Sigmoid colon (tissue), 7 donors: ENCODE data around the gene CYP2F1. TPM values are rescaled to one million over a fixed set of nuclear protein-coding genes. Genes with fewer than 3 reads are reported as not detected.

ENCODE experiments used
- DNase-seq: peaks from one replicate; pipeline ENCODE4 v3.0.0-alpha.2; 2019
- H3K27ac ChIP-seq, 4 donors: fragments of 200-600 bp; sonication (generic); one replicate each; pipeline ENCODE4 v1.5.1; 2016 to 2019; ENCODE audit warnings: mild to moderate bottlenecking in 1 of 4
- H3K27me3 ChIP-seq, 3 donors: fragments of 200-600 bp; sonication (generic); one replicate each; pipeline ENCODE4 v1.5.1; 2019; ENCODE audit warnings: mild to moderate bottlenecking in 1 of 3
- H3K36me3 ChIP-seq, 4 donors: fragments of 200-600 bp; sonication (generic); one replicate each; pipeline ENCODE4 v1.5.1; 2016 to 2019
- H3K4me1 ChIP-seq, 4 donors: fragments of 200-600 bp; sonication (generic); one replicate each; pipeline ENCODE4 v1.5.1; 2017 to 2019
- H3K4me3 ChIP-seq, 4 donors: fragments of 200-600 bp; sonication (generic); one replicate each; pipeline ENCODE4 v1.5.1; 2017 to 2019; ENCODE audit warnings: mild to moderate bottlenecking in 2 of 4, moderate library complexity in 1 of 4
- H3K9me3 ChIP-seq, 4 donors: fragments of 200-600 bp in 3 of 4; sonication (generic) in 3 of 4; one replicate each; pipeline versions ENCODE4 v1.5.1 to v1.6.1; 2013 to 2019
- EP300 ChIP-seq, 4 donors: sonication (generic); formaldehyde crosslinking; IDR thresholded peaks; one replicate each; pipeline ENCODE4 v1.6.1; 2017; ENCODE audit warnings: antibody characterized with exemption in 4 of 4
- POLR2A ChIP-seq, 2 donors: fragments of 450-650 bp; IDR thresholded peaks; one replicate each; pipeline ENCODE4 v1.6.1; 2016; ENCODE audit warnings: antibody characterized with exemption in 2 of 2, mild to moderate bottlenecking in 2 of 2, moderate library complexity in 2 of 2
- POLR2AphosphoS5 ChIP-seq, 4 donors: sonication (generic); formaldehyde crosslinking; IDR thresholded peaks; one replicate each; pipeline ENCODE4 v1.6.1; 2017; ENCODE audit warnings: antibody characterized with exemption in 4 of 4
- WGBS, 2 donors: extraction: QIAGEN DNeasy Blood & Tissue Kit; methylation state at CpG; one replicate each; pipeline ENCODE4 v1.1.7; 2013; 5-methylcytosine and 5-hydroxymethylcytosine counted together
- intact Hi-C: fragments of 100-400 bp; cut with DNase I; formaldehyde crosslinking; loops from one replicate; pipeline ENCODE4 v1.15.1; 2023
- polyA plus RNA-seq, 3 donors: library from polyadenylated mRNA; stranded (reverse); fragments of 200-250 nt; gene quantifications; one replicate each; pipeline ENCODE4 v1.2.3, GENCODE V29; 2013
- total RNA-seq, 4 donors: library from RNA; depleted of rRNA; stranded (reverse); fragments of >200 nt; gene quantifications; one replicate each; pipeline ENCODE4 v1.1.0, GENCODE V29; 2016
- TF ChIP-seq, protein P1 (sequence below), 4 experiments: fragments of 450-650 bp in 3 of 4; fragments of 200-600 bp in 1 of 4; IDR thresholded peaks; one replicate each; pipeline ENCODE4 v1.5.1; 2016 to 2019; ENCODE audit warnings: antibody characterized with exemption in 4 of 4, mild to moderate bottlenecking in 3 of 4, moderate library complexity in 2 of 4
- donor health status: healthy with polysubstance abuse.
- donor health status: Bipolar disorder and iron deficiency.
- donor health status: healthy.

The CYP2F1 gene
- total and polyA plus RNA-seq, 7 donors = not detected

DNA sequence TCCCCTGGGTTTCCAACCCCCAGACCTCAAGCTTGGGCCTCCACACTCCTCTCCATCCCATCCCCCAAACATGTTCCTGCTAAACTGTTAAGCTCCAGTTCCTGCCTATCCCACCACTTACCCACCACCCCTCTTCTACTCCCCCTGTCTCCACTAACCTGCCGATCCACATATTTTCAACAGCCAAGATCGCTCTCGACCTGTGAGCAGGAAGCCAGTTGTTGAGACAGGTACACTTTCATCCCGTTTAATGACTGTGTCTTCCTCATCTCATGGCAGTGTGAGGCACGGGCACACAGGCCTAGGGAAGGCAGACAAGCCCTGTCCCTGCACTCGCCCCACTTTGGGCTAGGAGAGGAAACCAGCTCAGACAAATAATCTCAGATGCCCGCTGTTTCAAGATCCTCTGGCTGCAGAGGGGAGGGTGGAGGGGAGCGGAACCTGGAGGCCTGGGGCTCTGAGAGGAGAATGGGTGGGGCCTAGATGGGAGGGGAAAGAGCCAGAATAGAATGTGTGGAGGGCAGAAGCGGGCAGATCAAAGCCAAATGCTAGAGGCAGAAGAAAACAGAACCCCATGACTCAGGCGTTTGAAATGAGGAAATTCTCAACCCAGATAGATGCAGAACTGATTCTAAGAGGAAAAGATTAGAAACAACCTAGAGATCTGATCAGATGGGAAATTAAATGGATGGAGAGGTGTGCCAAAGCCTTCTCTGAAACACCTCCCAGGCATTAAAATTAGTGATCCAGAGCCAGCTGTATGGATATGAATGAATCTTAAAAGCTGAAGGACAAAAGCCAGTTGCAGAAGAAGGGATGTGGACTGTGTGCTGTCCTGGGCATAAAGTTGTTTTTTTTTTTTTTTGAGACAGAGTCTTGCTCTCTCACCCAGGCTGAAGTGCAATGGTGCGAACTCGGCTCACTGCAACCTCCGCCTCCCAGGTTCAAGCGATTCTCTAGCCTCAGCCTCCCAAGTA is 61.9 kb downstream of the CYP2F1 start:
- DNase-seq = no peak
- WGBS, 2 donors = 8 to 21% methylated on average over 14 of the region's 14 CpGs
- Histone ChIP-seq H3K27ac (peak overlapping the region in 3 of 4 donors; percentile 37 to 40 (median 39)), H3K27me3 (no peaks in the 10 kb centered on the region), H3K36me3 (no peaks in the 10 kb centered on the region), H3K9me3 (no peaks in the 10 kb centered on the region), H3K4me1 (peaks cover 0 to 17% (median 12%) of the 10 kb centered on the region in 4 donors), H3K4me3 (peak overlapping the region in 1 of 4 donors; percentile 8)
- intact Hi-C loops = no loop called here
- TF ChIP-seq POLR2A (IDR thresholded peaks at IDR 0.05) = no peak
- TF ChIP-seq, protein P1, sequence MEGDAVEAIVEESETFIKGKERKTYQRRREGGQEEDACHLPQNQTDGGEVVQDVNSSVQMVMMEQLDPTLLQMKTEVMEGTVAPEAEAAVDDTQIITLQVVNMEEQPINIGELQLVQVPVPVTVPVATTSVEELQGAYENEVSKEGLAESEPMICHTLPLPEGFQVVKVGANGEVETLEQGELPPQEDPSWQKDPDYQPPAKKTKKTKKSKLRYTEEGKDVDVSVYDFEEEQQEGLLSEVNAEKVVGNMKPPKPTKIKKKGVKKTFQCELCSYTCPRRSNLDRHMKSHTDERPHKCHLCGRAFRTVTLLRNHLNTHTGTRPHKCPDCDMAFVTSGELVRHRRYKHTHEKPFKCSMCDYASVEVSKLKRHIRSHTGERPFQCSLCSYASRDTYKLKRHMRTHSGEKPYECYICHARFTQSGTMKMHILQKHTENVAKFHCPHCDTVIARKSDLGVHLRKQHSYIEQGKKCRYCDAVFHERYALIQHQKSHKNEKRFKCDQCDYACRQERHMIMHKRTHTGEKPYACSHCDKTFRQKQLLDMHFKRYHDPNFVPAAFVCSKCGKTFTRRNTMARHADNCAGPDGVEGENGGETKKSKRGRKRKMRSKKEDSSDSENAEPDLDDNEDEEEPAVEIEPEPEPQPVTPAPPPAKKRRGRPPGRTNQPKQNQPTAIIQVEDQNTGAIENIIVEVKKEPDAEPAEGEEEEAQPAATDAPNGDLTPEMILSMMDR (IDR thresholded peaks at IDR 0.05) = no peak
- no peak for TF ChIP-seq EP300 (IDR thresholded peaks at IDR 0.05)
- TF ChIP-seq POLR2AphosphoS5 (IDR thresholded peaks at IDR 0.05) = no peak

Other genes with a start within 250 kb of the CYP2F1 start
- gene CYP2A7, start 232.2 kb upstream of the CYP2F1 start, total RNA-seq = under 1 TPM in 1 of 4 donors, not detected in 3; 0.36 TPM
- gene CYP2A7, start 232.2 kb upstream of the CYP2F1 start, polyA plus RNA-seq = not detected
- gene CYP2B6, start 123.2 kb upstream of the CYP2F1 start, total RNA-seq = not detected
- gene CYP2B6, start 123.2 kb upstream of the CYP2F1 start, polyA plus RNA-seq = 1 to 10 TPM; 2.7 to 5.8 (median 3.0) TPM
- not detected for gene CYP2A13, start 26.0 kb upstream of the CYP2F1 start, total RNA-seq
- not detected for gene CYP2A13, start 26.0 kb upstream of the CYP2F1 start, polyA plus RNA-seq
- gene CYP2S1, start 78.8 kb downstream of the CYP2F1 start, total RNA-seq = 1 to 10 TPM in 2 of 4 donors, under 1 TPM in 2; 0.41 to 1.4 (median 0.80) TPM
- 10 to 100 TPM in 1 of 3 donors, 1 to 10 TPM in 2; 6.0 to 18.6 (median 8.6) TPM for gene CYP2S1, start 78.8 kb downstream of the CYP2F1 start, polyA plus RNA-seq
- 100 to 1,000 TPM in 1 of 4 donors, 10 to 100 TPM in 3; 85.9 to 108 (median 95.4) TPM for gene AXL, start 104.8 kb downstream of the CYP2F1 start, total RNA-seq
- gene AXL, start 104.8 kb downstream of the CYP2F1 start, polyA plus RNA-seq = 10 to 100 TPM in 1 of 3 donors, 1 to 10 TPM in 2; 5.4 to 10.7 (median 7.4) TPM
- gene HNRNPUL1, start 149.9 kb downstream of the CYP2F1 start, total RNA-seq = 100 to 1,000 TPM; 120 to 153 (median 130) TPM
- 100 to 1,000 TPM in 1 of 3 donors, 10 to 100 TPM in 2; 61.9 to 133 (median 65.0) TPM for gene HNRNPUL1, start 149.9 kb downstream of the CYP2F1 start, polyA plus RNA-seq
- 10 to 100 TPM in 1 of 4 donors, 1 to 10 TPM in 3; 8.7 to 16.6 (median 9.2) TPM for gene CCDC97, start 195.7 kb downstream of the CYP2F1 start, total RNA-seq
- gene CCDC97, start 195.7 kb downstream of the CYP2F1 start, polyA plus RNA-seq = 10 to 100 TPM; 11.3 to 23.1 (median 15.6) TPM
- gene TGFB1, start 239.5 kb downstream of the CYP2F1 start, total RNA-seq = 10 to 100 TPM; 16.4 to 27.1 (median 18.1) TPM
- gene TGFB1, start 239.5 kb downstream of the CYP2F1 start, polyA plus RNA-seq = 10 to 100 TPM in 1 of 3 donors, 1 to 10 TPM in 2; 6.5 to 25.0 (median 7.2) TPM
- 10 to 100 TPM in 3 of 4 donors, 1 to 10 TPM in 1; 7.5 to 14.5 (median 13.6) TPM for gene B9D2, start 249.7 kb downstream of the CYP2F1 start, total RNA-seq
- 10 to 100 TPM in 1 of 3 donors, 1 to 10 TPM in 2; 7.2 to 10.1 (median 8.4) TPM for gene B9D2, start 249.7 kb downstream of the CYP2F1 start, polyA plus RNA-seq